ENCODE measurements around the gene EXOC3.

EXOC3 gene

DNA sequence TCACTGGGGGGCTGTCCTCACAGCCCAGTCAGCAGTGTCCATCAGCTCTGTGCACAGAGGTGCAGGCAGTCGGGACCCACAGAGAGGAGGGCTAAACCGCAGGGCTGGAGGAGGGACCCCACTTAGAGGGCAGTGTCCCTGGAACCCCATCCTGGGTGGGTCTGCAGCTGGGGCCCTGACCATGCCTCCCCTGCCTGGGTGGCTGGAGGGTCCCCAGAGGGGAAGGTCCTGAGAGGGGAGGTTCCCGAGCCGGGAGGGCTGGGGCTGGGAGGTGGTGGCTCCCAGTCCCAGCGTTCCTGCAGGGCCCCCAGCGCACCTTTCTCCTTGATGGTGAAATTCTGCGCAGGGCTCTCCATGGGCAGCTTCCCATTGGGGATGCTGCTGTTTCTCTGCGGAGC, 32.7 kb downstream of the EXOC3 start:
- TF ChIP-seq, protein P1, sequence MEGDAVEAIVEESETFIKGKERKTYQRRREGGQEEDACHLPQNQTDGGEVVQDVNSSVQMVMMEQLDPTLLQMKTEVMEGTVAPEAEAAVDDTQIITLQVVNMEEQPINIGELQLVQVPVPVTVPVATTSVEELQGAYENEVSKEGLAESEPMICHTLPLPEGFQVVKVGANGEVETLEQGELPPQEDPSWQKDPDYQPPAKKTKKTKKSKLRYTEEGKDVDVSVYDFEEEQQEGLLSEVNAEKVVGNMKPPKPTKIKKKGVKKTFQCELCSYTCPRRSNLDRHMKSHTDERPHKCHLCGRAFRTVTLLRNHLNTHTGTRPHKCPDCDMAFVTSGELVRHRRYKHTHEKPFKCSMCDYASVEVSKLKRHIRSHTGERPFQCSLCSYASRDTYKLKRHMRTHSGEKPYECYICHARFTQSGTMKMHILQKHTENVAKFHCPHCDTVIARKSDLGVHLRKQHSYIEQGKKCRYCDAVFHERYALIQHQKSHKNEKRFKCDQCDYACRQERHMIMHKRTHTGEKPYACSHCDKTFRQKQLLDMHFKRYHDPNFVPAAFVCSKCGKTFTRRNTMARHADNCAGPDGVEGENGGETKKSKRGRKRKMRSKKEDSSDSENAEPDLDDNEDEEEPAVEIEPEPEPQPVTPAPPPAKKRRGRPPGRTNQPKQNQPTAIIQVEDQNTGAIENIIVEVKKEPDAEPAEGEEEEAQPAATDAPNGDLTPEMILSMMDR (IDR thresholded peaks at IDR 0.05; ENCODE audit: low read length, missing control alignments) = no peak
- no peak overlapping the region for H3K4me3 ChIP-seq (replicated peaks; ENCODE audit: low read depth, low read length)
- DNase-seq (ENCODE audit: low read depth) = no peak

DNA sequence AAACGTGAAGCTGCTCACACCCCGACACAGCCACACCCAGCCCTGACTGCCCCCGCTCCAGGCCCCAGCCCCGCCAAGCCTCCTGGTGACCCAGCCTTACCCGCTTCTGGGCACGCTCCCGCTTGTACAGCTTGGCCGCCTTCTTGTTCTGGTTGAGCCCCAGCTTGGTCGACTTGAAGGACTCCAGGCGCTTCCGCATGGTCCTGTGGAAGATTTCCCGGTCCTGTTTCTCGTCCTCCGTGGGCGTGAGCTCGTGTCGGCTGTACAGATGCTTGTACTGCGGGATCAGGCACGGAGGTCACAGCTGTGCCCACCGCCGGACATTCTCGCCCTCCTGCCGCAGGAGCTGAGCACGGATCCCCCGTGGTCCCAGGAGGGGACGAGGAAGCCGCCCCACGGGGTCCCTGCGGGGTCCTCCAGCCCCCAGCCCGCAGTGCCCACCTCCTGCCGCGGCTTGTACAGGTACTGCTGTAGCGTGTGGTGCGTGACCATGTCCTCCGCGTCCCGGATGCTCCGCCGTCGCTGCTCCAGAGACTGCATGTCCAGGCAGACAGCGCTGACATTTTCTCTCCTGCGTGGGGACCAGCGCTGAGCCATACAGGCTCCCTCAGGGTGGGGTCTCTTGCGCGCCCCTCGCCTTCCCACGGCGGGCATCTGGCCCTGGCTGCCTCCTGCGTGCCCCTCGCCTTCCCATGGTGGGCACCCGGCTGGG, 33.3 kb downstream of the EXOC3 start:
- H3K4me3 ChIP-seq (replicated peaks; ENCODE audit: low read depth, low read length) = no peak overlapping the region
- TF ChIP-seq, protein P1 (IDR thresholded peaks at IDR 0.05; ENCODE audit: low read length, missing control alignments) = no peak
- no peak for DNase-seq (ENCODE audit: low read depth)

DNA sequence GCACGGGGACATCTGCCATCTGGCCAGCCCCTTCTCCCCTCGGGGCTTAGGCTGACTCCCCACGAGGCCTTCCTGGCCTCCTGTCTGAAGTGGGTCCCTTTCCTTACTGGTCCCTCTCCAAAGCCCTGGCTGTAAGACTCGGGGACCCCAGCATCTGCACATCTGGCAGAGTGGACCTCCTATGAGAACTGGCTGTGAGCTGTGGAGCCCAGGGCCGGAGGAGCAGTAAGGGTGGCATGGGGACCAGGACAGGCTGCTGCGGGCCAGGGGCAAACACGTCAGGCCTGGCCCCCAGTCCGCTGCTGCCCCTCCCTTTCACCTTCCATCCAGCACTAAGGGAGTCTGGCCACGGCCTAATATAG, 33.8 kb downstream of the EXOC3 start:
- no peak for DNase-seq (ENCODE audit: low read depth)
- TF ChIP-seq, protein P1 (IDR thresholded peaks at IDR 0.05; ENCODE audit: low read length, missing control alignments) = no peak
- H3K4me3 ChIP-seq (replicated peaks; ENCODE audit: low read depth, low read length) = no peak overlapping the region

DNA sequence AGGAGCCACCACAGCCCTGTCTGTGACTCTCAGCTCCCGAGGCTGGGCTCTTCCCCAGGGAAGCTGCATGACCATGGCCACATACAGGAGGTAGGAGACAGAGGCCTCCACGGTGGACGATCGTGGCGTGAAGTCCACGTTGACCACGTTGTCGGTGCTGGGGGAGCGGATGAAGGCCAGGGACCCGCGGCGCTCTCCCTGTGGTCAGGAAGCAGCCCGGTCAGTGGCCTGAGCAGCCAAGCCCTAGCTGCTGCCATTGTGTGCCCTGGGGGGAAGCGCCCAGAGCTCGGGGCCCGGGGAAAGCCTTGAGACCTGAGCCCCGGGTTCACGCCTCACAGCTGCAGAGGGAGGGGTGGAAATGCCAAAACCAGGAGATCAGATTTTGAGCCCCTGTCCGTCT, 34.3 kb downstream of the EXOC3 start:
- no peak for DNase-seq (ENCODE audit: low read depth)
- H3K4me3 ChIP-seq (replicated peaks; ENCODE audit: low read depth, low read length) = no peak overlapping the region
- TF ChIP-seq, protein P1 (IDR thresholded peaks at IDR 0.05; ENCODE audit: low read length, missing control alignments) = no peak

DNA sequence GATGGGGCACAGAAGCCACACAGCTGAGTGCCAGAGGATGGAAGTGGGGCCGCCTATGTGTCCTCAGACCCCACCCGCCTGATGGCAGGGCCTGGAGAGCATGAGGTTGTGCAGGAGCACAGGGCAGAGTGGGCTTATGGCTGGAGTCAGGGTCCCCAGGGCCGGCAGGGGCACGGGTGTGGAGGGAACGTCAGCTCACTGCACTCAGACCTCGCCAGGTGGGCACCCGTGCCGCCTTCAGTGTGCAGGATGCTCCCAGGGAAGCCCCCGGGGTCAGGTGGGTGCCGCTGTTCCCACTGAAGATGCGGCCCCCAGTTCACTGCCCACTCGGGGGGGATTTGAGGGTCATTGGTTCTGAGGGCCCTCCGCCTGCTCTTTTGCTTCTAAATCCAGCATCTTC, 34.9 kb downstream of the EXOC3 start:
- TF ChIP-seq, protein P1 (IDR thresholded peaks at IDR 0.05; ENCODE audit: low read length, missing control alignments) = no peak
- no peak overlapping the region for H3K4me3 ChIP-seq (replicated peaks; ENCODE audit: low read depth, low read length)
- no peak for DNase-seq (ENCODE audit: low read depth)

DNA sequence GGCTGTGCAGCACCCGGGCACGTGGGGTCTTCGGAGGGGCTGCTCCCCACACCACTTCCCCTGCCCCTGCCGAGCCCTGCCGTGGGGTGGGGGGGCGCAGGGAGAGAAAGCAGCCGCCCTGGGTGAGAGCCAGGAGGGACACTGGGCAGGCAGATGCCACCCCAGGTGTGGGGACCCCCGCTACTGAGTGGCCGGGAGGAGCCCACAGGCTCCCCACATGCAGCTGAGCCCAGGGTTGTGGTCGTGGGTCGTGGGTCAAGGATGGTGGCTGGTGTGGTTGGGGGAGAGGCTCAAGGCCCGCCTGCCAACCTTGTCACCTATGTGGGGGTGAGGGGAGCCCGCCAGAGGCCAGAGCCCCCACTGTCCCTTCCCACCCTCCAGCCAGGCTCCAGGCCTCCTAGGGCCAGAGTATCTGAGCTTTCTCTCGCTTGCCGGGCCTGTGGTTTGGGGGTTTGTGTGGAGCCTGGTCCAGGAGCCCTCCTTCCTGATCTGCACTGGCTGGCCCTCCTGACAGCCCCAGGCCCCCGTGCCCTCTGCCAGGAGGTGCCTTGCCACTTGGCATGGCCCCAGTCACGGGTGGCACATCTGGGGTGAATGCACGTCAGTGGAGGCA, 35.5 kb downstream of the EXOC3 start:
- DNase-seq (ENCODE audit: low read depth) = no peak
- no peak overlapping the region for H3K4me3 ChIP-seq (replicated peaks; ENCODE audit: low read depth, low read length)
- TF ChIP-seq, protein P1 (IDR thresholded peaks at IDR 0.05; ENCODE audit: low read length, missing control alignments) = no peak
